ENCODE results near the gene FLCN.

- TF ChIP-seq ATF3 (IDR thresholded peaks at IDR 0.05) (no peak), CTCF (IDR thresholded peaks at IDR 0.05; ENCODE audit: low read depth, low read length, missing input control) (no peak), GABPA (IDR thresholded peaks at IDR 0.05 in 1 of 2, conservative IDR thresholded peaks at IDR 0.05 in 1 of 2) (no peak), RXRA (IDR thresholded peaks at IDR 0.05) (no peak), TAF1 (conservative IDR thresholded peaks at IDR 0.05) (no peak)
Measured at GRCh38 chr17:17242246-17242645, 5.3 kb upstream of the FLCN start.
